ENCODE data around the gene INAFM1. TPM values are rescaled to one million over a fixed set of nuclear protein-coding genes. Genes with fewer than 3 reads are reported as not detected.

INAFM1 gene
- total and polyA plus RNA-seq, 12 donors, result 6.9 to 183 (median 61.8) TPM

DNA sequence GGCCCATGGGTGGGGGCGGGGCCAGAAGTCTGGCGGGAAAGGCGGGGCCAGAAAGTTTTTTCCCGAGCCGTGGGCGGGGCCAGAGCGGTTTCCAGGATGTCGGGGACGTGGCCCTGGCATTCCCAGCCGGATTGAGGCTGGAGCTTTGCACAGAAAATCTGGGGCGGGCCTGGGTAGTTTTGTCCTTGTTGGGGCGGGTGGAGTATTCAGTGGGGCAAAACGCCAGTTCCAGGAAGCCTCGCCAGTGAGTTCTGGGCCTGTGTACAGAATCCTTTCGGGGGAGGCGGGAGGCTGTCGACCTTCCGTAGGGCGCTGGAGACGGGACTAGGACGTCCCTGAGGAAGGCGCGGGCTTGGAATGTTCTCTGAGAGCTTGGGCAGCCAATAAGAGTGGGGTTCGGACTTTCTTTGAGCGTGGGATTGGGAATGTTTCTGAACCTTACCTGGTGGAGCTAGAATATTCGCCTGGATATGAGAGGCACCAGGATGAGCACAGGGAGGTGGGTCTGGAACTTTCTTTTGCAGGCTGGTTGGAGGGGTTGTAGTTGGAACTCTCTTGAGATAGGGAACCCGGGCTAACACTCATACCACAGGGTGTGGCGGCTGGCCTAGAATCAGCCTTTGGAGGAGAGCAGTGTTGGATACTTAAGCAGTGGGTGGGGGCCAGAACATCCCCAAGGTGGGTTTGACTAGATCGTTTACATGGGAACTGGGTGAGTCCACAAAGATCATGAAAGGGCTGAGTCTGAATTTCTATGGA lies 17.1 kb upstream of the INAFM1 start:
- no peaks in the 10 kb centered on the region for H3K27me3 ChIP-seq
- intact Hi-C loops (cut with DNase I), result no loop called here
- peak overlapping the region; percentile 78 to 98 (median 95) for H3K27ac ChIP-seq
- peaks cover 10 to 22% of the 10 kb centered on the region in 2 donors for H3K4me1 ChIP-seq (replicated peaks in 1 of 2)
- H3K4me3 ChIP-seq, result peak overlapping the region in 2 of 4 donors; percentile 11 to 74
- DNase-seq, result peak in 2 of 7 donors; percentile 63 to 99
- WGBS, 4 donors, result 3 to 4% (median 3%) methylated on average over 21 to 29 of the region's 29 CpGs
- peaks cover 0 to 39% of the 10 kb centered on the region in 2 donors for H3K36me3 ChIP-seq (replicated peaks in 1 of 2)
- H3K9me3 ChIP-seq (replicated peaks in 1 of 3), result no peaks in the 10 kb centered on the region
- no peak for TF ChIP-seq CTCF (IDR thresholded peaks at IDR 0.05)
- peak in 1 of 2 donors; percentile 76 for TF ChIP-seq POLR2A (IDR thresholded peaks at IDR 0.05)

DNA sequence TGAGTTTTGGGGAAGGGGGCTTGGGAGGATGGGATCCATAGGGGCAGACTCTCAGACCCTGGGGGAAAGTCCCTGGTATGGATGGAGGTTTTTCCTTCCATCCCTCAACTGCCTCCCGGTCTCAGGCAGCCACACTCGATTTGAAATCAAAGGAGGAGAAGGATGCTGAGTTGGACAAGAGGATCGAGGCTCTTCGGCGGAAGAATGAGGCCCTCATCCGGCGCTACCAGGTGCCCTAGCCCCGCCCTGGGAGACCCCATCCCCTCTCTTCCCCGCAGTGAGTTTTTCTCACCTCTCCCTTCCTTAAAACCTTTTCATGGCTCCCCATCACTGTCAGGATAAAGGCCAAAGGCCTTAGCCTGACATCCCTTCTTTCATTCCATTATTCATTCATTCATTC lies 16.3 kb upstream of the INAFM1 start:
- Histone ChIP-seq H3K4me3 (peak overlapping the region in 1 of 4 donors; percentile 74), H3K9me3 (replicated peaks in 1 of 3) (no peaks in the 10 kb centered on the region), H3K27ac (peak overlapping the region in 2 of 5 donors; percentile 96 to 98), H3K36me3 (replicated peaks in 1 of 2) (peaks cover 0 to 47% of the 10 kb centered on the region in 2 donors), H3K4me1 (replicated peaks in 1 of 2) (peaks cover 10 to 22% of the 10 kb centered on the region in 2 donors), H3K27me3 (no peaks in the 10 kb centered on the region)
- peak in 2 of 7 donors; percentile 26 to 43 for DNase-seq
- TF ChIP-seq CTCF (IDR thresholded peaks at IDR 0.05) (no peak), POLR2A (IDR thresholded peaks at IDR 0.05) (no peak)
- 85 to 89% (median 88%) methylated on average over 9 of the region's 9 CpGs for WGBS, 4 donors
- intact Hi-C loops (cut with DNase I), result no loop called here

DNA sequence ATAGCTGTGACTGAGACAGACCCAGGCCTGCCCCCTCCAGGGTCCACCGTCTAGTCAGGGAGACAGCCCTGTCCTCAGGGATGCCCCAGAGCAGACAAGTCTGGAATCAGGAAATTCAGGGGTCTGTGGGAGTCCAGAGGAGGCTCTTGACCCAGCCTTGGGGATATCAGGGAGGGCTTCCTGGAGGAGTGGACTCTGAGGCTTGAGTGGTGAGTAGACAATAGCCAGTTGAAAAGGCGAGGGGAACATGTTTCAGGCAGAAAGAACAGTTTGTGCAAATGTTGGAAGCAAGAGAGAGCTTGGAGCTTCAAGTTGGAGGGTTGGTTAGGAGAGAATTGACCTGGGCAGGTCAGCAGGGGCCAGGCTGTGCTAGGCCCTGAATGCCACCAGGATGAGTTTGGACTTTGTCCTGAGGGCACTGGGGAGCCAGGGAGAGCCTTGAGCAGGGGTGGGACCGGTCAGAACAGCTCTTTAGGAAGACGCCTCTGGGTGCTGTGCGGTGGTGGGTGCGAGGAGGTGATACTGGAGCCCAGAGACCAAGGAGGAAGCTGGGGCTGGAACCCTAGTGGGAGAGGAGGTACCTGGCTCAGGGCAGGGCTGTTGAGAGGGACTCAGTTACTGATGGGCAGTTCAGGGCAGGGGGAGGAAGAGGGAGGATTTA lies 15.7 kb upstream of the INAFM1 start:
- peak overlapping the region in 2 of 5 donors; percentile 96 to 98 for H3K27ac ChIP-seq
- peaks cover 0 to 53% of the 10 kb centered on the region in 2 donors for H3K36me3 ChIP-seq (replicated peaks in 1 of 2)

More for the DNA sequence above, 15.7 kb upstream of the INAFM1 start:
- DNase-seq, result peak in 2 of 7 donors; percentile 33 to 46
- no peaks in the 10 kb centered on the region for H3K27me3 ChIP-seq
- no peak overlapping the region for H3K4me3 ChIP-seq
- H3K9me3 ChIP-seq (replicated peaks in 1 of 3), result no peaks in the 10 kb centered on the region
- intact Hi-C loops (cut with DNase I), result no loop called here
- 82 to 91% (median 88%) methylated on average over 6 of the region's 6 CpGs for WGBS, 4 donors
- TF ChIP-seq POLR2A (IDR thresholded peaks at IDR 0.05) (no peak), CTCF (IDR thresholded peaks at IDR 0.05) (no peak)
- peaks cover 10 to 22% of the 10 kb centered on the region in 2 donors for H3K4me1 ChIP-seq (replicated peaks in 1 of 2)

Data from adrenal gland (tissue), 12 donors.